Measurements from ENCODE around the gene EFEMP2.

EFEMP2 gene

DNA sequence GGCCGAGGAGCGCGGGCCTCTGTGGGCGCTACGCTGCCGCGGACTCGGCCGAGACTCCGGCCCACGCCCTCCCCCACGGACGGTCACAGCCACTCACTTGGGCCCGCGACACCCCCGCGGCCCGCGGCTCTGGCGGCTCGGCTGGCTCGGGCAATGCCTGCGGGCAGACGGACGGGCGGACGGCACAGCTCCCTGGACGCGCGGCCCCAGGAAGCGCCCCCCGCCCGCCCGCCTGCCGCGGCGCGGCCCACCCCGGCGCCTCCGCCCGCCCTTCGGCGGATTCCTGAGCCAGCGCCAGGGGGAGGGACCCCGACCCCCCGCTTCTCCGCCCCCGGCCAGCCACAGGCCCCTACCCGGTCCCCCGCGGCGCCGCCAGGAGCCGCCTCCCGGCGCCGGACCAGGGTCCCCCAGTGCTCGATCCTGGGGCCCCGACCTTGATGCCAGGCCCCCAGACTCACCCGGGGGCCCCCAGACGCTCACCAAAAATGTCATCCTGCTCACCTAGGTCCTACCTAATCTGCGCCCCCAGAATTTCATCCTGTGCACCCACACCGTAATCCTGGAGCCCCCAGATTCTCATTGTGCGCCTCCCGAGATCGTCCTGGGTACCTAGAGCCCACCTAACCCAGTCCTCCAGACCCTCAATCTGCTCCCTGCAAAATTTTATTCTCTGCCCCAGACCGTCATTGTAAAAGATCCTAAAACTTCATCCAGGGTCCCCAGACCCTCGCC, at the start of gene EFEMP2:
TSS of gene EFEMP2 (minus strand) at position 215 of the 732 bp plus-strand sequence. CDS start 446 bp downstream, outside the sequence.
- DNase-seq, result no peak

DNA sequence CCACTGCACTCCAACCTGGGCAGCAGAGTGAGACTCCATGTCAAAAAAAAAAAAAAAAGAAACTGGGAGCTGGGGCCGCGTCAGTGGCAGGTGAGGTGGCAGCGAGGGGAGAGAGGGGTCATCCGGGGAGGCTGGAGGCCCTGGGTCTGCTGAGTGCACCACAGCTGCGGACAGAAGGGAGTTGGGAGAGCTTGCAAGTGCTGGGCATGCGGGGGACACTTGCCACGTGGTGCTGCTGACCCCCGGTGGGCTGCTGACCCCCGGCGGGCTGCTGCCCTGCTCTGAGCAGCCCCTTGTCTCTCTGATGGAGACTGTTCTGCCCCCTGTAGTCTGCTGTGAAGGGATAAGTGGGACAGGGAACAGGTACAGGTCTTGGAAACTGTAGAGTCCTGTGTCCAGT, 49.3 kb upstream of the EFEMP2 start:
- DNase-seq, result no peak

DNA sequence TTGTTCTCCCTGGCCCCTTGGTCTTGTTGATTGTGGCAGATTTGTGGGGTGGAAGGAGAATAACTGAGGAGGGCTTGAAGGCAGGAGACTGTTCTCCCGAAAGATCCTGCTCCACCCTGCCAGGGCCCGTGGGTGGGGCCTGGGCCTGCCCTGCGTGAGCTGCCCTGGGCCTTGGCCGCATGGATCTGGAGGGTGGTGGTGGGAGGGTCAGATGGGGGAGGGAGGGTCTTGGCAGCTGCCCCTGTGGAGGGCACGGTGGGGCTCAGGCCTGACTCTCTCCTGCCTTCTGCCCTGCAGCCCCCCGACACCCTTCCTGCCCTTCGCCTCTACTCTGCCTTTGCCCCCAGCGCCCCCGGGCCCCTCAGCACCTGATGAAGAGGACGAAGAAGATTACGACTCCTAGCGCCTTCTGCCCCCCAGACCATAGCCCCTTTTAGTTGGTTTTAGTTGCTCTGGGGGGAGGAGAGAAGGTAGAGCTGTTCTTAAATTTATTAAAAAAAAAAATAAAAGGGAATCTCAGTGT, 48.5 kb upstream of the EFEMP2 start:
- no peak for DNase-seq

DNA sequence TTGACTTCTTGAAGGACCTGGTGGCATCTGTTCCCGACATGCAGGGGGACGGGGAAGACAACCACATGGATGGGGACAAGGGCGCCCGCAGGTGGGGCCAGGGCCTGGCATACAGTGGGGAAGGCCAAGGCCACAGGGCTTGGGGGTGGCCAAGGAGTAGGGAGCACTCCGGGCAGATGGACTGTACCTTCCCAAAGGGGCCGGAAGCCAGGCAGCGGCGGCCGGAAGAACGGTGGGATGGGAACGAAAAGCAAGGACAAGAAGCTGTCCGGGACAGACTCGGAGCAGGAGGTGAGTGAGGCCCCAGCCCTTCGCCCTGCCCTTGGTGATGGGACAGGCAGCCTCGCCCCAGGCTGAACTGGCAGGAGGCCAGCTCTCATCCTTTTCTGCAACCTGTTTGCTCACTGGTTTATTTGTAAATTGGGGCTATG, 47.8 kb upstream of the EFEMP2 start:
- DNase-seq, result no peak

DNA sequence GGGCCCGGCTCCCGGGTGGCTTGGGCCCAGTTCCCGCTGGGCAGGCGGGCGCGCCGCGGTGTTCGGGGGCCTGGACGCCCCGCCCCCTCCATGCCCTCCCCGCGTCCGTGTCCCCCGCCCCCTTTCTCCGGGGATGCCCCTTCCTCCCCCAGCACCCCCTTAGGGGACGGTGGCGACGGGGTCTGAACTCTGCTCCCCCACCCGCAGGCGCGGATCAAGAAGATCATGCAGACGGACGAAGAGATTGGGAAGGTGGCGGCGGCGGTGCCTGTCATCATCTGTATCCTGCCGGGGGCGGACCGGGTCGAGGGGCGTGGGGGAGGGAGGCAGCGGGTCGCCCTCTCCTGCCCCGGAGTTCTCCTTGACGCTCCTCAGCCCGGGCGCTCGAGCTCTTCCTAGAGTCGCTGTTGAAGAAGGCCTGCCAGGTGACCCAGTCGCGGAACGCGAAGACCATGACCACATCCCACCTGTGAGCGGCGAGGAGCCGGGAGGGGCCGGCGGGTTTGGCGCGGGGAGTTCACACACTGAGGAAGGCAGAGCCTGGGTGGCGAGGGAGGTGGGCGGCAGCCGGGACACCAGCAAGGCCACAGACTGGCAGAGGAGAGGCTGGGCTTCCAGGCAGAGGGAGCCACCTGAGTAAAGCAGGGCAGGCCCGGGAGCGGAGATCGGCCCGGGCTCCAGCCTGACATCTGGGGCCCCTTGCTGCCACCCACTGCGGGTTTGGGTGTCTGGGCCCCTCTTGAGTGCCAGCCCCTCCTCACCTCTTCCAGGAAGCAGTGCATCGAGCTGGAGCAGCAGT, 47.2 kb upstream of the EFEMP2 start:
- DNase-seq, result peak in 3 of 4 experiments; percentile 56 to 70 (median 61)

DNA sequence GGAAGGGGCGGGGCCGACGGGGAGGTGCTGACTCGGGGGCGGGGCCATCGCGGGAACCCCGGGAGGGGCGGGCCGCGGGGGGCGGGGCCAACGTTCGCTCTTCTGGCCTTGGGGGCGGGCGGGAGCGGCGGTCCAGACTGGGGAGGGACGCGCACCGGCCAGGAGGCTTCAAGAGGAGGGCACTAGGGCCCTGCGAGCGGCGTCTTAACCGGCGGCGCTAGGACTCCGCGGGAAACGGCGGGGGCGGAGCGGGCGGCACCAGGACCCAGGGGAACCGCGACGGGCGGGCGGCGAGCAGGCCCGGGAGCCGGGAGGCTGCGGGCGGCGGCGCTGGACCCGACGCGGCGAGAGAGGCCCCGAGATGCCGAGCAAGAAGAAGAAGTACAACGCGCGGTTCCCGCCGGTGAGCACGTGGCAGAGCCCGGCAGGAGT, 46.6 kb upstream of the EFEMP2 start, which contains the start of gene DRAP1:
TSS of gene DRAP1 (plus strand) at position 286 of the 432 bp plus-strand sequence. CDS start at position 362, 76 bp downstream.
- peak; percentile 97 to 99 (median 98) for DNase-seq

DNA sequence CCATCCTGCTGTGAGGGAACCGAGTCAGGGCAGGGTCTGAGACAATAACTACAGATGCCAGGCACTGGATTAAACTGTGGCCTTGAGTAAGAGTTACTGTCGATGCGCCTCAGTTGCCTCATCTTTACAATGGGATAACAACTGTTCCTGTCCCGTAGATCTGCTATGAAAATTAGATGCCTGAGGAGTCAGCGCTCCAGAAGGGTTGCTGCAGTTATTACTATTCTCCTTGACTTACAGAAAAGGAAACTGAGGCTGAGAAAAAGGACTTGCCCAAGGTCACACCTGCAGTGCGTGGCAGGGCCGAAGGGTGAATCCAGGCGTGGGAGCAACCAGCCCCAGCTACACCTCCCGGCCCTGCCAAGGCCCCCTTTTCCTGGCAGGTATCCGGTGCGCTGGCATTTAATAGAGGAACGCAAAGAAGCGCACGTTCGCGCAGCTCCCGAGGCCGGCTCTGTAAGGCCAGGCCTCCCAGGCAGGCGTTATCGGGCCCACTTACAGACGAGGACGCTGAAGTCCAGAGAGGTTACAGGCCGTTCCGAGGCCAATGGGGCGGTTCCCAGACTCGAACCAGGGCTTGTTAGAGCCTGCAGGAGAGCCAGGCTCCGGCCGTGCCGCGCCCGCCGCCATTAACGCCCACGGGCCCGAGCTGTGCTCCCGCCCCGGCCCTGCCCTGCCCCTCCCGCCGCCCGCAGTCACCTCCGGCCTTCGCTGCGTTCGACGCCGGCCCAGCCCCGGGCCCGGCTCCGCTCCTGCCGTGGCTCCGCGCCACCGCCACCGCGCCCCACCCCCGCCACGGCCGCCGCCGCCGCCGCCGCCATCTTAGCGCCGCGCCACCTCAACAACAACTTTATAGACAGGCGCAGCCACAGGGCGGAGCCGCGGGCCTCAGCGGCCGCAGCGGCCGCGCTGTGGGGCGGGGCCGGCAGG, 45.9 kb upstream of the EFEMP2 start, which contains the start of gene C11orf68:
TSS of gene C11orf68 (minus strand) at position 852 of the 930 bp plus-strand sequence. CDS start at position 821, 31 bp downstream.
- DNase-seq, result peak in 2 of 4 experiments; percentile 32 to 58

DNA sequence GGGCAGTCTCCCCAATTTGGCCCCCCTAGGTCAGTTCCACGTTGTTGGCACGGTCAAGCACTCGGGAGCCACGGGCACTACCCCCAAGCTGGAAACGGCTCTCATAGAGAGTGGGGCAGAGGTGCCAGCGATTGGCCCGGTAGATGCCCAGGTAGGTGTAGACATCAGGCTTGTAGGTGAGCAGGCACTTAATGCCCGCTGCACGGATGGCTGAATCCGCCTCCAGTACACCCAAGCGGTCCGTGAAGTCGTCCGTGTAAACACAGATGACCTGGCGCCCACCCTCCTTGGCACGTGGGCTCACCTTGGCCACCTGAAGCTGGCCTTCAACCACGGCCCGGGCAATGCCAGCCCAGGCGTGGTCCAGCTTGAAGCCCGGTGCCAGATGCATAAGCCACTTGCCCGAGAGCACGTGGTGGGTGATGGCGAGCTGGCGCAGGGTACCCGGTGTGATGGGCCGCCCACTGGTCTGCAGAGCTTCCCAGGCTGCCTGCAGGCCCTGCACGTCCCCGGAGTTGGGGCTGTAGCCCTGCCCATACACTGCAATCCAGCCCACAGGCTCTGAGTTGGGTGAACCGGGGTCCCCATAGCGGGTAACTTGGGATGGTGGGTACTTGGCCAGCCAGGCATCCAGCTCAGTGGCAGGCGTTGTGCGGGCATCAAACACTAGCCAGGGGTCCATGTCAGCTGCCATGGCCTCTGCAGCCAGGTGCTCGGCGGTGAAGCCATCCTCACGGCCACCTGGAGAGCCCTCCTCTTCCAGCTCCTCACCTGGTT, 45.0 kb upstream of the EFEMP2 start:
- DNase-seq, result no peak

DNA sequence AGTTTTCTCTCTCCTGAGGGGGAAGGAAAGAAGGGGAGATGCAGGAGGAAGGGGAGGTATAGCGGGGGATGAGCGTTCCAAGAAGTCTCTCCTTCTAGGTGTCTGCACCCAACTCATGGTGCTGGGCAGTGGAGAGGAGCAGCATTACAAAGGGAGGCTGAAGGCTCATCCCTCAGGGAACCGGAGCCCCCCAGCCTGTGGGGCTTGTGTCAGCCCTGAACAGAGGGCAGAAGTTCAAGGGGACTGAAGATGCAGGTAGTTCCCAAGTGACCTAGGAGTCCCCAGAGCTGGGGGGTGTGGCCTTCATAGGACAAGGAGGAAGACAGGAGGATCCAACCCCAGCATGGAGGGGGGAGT, 44.5 kb upstream of the EFEMP2 start:
- no peak for DNase-seq

DNA sequence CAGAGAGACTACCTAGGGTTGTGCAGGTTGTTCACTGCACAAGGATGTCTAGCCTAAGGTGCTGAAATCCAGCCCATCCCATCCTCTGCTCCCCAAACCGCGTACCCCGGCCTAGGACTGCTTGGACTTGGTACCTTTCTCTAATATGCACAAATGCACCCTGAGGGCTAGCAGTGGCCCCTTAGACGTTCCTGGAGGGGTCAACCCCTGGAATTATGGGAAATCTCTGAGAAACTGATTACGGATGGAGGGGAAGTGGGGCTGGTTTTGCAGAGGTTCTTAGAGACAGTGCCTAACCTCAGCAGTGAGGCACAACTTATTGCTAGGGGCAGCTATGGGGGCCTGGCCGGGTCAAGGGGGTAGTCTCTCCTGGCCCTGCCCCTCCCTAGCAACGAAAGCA, 43.8 kb upstream of the EFEMP2 start:
- no peak for DNase-seq

DNA sequence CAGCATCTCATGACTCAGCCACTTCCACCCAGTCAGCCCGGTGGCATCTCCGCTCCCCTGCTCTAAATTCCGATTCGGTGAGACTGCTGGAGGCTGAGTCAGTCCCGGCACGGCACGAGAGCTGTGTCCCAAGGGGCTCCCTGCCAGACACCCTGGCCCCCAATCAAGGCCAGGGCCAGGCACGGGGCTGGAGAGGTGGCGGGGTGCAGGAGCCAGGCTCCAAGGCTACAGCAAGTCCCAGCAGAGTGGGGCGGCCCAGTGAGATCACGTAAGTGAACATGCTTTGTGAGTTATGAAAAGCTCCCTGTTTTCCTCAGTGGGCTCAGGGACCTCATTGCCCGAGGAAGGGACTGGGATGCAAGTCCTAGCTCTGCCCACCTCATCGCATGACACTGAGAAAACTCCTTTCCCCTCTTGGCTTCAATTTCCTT, 43.2 kb upstream of the EFEMP2 start:
- DNase-seq, result no peak

DNA sequence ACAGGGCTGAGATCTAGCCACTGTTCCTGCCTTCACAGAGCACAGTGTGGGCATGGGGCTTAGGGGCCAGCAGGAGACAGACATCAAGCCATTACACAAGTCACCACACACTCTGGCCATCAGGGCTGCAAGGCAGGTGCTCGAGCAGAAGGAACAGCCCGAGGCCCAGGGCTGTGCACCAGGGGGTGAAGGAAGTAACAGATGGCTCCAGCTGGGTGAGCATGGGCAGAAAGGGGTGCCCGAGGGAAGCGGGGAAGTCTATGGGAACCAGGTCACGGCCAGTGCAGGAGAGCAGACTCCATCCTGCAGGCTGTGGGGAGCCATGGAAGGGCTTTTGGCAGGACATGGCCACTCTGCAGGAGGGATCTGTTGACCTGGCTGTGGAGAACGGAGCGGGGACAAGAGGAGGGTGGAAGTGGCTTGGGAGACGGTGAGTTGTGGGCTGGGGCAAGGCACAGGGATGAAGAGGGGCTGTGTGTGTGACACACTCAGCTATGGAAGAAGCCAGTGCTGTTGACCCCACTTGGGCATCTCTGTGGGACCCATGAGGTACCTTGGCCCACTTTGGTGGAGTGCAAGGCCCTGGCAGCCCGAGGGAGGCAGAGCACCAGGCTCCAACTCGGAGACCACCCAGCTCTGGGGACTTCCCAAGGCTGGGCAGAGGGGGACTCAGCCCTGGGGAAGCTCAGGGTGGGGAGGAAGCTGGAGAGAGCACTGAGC, 42.7 kb upstream of the EFEMP2 start:
- no peak for DNase-seq

DNA sequence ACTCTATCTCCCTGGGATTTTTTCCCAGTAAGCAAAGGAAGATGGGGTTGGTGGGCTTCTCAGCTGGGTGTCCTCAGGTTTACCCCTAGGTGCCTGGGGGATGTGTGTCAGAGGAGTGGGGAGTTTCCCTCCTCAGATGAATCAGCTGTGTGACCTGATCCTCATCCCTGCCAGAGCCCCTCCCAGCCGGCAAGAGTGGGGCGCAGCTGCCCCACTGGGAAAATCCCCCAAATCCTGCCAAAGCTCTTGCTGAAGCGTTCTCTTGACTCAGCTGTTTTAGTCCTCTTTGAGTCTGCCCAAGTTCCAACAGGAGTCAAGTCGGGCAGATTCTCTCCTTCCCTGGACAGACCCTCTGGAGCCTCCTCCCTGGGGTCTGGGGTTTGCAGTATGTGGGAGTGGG, 40.2 kb upstream of the EFEMP2 start:
- no peak for DNase-seq

DNA sequence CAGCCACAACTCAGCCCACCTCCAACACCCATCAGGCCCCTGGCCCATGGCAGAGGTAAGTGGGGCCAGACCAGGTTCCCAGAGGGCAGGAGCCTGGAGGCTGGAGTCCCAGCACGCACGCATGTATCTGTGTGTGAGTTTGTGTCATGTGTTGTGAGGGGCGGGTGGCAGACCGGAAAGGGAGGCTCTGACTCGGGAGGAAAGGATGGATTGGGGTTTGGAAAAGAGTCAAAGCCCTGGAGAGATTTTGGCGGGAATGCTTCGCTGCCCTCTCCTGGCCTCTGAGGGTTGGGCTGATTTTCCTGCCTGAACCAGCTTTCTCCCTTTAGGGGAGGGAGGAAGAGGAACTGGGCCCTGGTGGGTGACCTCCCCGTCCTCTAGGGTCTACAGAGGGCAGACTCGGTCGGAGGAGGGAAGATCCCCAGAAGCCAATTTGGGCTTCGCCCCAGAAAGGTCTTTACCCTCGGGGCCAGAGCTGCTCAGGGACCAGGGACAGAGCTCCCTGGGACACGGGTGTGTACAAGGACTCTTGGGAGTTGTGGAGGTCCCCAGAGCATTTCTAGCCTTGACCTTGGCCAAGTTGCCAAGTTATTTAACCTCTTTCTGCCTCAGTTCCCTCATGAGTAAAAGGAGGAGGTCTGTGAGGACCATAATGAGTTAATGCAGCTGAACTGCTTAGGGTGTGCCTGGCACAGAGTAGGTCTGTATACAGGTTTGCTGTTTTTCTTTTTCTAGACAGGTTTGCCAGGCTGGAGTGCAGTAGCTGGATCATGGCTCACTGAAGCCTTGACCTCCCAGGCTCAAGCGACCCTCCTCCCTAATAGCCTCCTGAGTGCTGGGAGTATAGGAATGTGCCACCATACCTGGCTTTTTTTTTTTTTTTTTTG, 39.3 kb upstream of the EFEMP2 start:
- no peak for DNase-seq

DNA sequence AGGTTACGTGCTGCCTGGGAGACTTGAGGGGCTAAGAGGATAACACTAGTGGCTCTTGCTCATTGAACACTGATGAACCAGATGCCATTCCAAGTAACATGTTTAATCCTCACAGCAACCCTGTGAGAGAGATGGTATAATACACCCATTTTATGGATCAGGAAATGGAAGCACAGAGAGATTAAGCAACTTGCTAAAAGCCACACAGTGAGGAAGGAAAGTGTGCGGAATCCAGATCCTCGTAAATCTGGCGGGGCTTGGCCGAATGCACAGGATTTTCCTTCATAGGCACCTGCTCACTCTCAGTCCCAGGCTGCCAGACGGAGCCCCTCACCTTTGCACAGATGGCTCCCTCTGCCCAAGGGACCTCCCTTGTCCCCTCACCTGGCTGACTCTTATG, 35.3 kb upstream of the EFEMP2 start:
- no peak for DNase-seq

DNA sequence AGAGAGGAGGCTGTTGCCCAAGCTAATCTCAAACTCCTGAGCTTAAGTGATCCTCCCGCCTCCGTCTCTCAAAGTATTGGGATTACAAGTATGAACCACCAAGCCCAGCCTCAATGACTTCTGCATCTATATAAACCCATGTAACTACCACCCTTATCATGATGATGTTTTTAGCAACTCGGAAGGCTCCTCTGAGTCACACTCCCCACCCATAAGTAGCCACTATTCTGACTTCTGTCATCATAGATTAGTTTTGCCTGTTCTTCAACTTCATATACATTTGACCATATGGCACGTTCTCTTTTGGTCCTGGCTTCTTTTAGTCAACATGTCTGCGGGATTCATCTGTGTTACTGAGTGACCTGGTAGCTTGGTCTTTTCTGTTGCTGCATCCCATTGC, 34.0 kb upstream of the EFEMP2 start:
- no peak for DNase-seq

DNA sequence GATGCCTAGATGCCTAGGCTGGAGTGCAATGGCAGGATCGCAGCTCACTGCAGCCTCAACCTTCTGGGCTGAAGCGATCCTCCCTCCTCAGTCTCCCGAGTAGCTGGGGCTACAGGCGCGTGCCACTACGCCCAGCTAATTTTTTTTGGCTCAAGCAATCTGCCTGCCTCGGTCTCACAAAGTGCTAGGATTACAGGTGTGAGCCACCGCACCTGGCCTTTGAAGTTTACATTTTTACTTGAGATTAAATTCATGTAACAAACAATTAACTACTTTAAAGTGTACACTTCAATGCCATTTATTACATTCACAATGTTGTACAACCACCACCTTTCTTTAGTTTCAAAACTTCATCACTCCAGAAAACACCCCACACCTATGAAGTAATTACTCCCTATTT, 31.1 kb upstream of the EFEMP2 start:
- no peak for DNase-seq

DNA sequence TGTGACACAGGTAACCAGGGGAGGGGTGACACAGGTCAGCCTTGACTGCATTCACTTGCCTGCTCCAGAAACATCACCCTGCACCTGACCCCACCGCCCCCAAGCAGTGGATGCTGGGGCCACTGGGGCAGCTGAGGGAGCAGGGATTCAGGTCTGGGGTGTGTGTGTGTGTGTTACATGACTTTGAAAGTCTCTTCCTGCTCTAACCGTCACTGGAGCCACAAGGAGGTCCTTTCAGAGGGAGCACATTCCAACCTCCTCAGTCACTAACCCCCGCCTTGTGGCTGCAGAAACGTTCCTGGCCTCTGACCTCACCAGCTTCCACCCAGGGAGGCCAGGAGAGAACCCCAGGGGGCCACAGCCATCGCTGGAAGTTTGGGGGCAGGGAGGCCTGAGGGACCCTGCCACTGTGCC, 30.5 kb upstream of the EFEMP2 start:
- no peak for DNase-seq

DNA sequence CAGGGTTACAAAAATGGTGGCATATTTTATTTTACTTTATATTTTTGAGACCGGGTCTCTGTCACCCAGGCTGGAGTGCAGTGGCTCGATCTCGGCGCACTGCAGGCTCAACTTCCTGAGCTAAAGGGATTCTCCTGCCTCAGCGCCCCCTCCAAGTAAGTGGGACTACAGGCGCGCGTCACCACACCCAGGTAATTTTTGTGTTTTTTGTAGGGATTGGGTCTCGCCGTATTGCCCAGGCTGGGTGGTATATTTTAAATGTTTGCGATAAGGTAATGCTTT, 28.2 kb upstream of the EFEMP2 start:
- DNase-seq, result no peak
